Fibroblast of skin of abdomen (primary cell): Measurements from ENCODE around the gene VEGFB.

Source experiments
- DNase-seq: peaks from one replicate; pipeline ENCODE4 v3.0.0-alpha.2; 2013

VEGFB gene

DNA sequence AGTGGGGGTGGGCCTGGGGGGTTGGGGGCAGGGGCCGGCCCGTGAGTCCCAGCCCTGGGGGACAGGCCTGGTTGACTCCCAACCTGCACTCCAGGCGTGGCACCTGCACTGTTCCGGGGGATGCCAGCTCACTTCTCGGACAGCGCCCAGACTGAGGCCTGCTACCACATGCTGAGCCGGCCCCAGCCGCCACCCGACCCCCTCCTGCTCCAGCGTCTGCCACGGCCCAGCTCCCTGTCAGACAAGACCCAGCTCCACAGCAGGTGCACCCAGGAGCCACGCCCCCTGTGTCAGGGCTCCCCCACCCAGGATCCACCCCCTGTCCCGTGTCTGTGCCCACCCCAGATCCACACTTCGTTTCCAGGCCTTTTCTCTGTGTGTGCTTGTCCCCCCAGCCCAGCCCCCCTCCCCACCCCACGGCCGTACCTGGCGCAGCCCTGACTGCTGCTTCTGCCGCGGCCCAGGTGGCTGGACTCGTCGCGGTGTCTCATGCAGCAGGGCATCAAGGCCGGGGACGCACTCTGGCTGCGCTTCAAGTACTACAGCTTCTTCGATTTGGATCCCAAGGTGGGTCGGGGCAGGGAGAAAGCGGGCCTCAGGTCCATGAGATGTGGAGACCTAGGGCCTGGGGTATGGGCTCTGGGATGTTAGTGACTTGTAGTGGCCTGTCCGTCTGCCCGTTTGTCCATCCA lies 23.1 kb upstream of the VEGFB start:
- DNase-seq: no peak

GRCh38 chr11:64216879-64217278 lies 17.5 kb upstream of the VEGFB start:
- no peak for DNase-seq

DNA sequence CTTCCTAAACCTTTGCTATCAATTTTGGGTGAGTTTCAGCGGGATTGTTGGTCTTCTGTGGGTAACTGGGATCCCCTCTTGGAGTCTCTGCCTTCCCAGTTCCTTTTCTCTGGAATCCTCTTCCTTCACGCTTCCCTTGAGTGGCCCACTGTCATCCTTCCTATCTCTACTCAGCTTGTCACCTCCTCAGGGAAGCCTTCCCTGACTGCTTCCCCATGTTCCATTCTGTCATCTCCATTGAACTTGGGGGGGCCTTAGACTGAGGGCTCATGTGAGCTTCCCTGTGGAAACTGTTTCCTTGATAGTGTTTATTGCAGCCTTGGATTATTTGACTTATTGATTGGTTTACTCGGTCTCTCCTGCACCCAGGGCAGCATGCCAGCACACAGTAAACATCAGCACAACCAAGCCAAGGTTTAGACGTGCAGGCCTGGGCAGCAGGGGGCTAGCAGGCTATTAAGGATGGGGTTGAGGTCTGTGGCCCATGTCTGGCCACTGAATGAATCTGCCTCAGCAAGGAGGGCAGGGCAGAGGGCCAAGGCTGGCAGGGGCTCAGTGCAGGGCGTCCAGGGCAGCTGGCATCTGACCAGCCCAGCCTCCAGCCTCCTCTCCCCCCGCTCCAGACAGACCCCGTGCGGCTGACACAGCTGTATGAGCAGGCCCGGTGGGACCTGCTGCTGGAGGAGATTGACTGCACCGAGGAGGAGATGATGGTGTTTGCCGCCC lies 15.6 kb upstream of the VEGFB start:
- no peak for DNase-seq

- no peak for DNase-seq
These were observed 15.1 kb upstream of the VEGFB start for GRCh38 chr11:64219354-64219684.

GRCh38 chr11:64219755-64220154 lies 14.6 kb upstream of the VEGFB start:
- DNase-seq: no peak

DNA sequence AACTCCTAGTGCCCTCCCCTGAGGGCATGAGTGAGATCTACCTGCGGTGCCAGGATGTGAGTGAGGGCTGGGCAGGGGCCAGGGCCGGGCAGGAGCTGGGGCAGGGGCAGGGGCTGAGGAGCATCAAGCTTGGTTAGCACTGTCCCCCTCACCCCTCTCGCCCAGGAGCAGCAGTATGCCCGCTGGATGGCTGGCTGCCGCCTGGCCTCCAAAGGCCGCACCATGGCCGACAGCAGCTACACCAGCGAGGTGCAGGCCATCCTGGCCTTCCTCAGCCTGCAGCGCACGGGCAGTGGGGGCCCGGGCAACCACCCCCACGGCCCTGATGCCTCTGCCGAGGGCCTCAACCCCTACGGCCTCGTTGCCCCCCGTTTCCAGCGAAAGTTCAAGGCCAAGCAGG lies 14.1 kb upstream of the VEGFB start:
- DNase-seq: no peak

DNA sequence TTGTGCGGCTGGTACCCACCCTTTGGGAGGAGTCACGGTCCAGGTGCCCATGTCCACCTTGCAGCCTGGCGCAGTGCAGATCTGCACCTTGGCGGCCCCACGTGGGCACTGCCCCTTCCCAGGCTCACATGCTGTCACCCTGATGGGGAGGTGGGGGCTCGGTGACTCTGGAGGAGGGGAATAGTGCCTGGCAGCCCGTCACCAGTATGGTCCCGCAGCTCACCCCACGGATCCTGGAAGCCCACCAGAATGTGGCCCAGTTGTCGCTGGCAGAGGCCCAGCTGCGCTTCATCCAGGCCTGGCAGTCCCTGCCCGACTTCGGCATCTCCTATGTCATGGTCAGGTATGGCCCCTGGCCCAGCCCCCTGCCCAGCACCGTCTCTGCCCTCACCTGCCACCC lies 13.6 kb upstream of the VEGFB start:
- no peak for DNase-seq

DNA sequence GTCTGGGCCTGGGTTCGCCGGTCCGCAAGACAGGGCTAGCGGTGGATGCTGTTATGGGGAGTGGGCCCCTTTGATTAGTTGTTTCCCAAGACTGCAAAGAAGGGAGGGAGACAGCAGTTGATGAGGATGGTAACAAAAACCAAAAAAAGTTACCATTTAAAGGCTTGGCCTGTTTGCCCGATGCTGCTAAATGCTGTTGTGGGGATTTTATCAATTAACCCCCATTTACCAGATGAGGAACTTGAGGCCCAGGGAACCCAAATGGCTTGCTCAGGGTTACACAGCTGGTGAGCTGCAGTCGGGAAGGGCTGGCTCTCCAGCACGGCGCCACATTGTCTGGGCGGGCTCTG lies 11.8 kb upstream of the VEGFB start:
- DNase-seq: no peak

DNA sequence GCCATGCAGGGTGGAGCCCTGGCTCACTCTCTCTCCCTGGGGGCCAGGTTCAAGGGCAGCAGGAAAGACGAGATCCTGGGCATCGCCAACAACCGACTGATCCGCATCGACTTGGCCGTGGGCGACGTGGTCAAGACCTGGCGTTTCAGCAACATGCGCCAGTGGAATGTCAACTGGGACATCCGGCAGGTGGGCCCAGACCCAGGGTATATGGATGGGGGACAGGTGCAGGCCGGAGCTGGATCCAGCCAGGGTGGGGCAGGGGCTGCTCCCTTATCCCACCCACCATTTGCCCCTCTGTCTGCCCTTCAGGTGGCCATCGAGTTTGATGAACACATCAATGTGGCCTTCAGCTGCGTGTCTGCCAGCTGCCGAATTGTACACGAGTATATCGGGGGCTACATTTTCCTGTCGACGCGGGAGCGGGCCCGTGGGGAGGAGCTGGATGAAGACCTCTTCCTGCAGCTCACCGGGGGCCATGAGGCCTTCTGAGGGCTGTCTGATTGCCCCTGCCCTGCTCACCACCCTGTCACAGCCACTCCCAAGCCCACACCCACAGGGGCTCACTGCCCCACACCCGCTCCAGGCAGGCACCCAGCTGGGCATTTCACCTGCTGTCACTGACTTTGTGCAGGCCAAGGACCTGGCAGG lies 11.3 kb upstream of the VEGFB start:
- DNase-seq: no peak

- DNase-seq: no peak
These were observed 10.1 kb upstream of the VEGFB start for GRCh38 chr11:64224151-64224890.

DNA sequence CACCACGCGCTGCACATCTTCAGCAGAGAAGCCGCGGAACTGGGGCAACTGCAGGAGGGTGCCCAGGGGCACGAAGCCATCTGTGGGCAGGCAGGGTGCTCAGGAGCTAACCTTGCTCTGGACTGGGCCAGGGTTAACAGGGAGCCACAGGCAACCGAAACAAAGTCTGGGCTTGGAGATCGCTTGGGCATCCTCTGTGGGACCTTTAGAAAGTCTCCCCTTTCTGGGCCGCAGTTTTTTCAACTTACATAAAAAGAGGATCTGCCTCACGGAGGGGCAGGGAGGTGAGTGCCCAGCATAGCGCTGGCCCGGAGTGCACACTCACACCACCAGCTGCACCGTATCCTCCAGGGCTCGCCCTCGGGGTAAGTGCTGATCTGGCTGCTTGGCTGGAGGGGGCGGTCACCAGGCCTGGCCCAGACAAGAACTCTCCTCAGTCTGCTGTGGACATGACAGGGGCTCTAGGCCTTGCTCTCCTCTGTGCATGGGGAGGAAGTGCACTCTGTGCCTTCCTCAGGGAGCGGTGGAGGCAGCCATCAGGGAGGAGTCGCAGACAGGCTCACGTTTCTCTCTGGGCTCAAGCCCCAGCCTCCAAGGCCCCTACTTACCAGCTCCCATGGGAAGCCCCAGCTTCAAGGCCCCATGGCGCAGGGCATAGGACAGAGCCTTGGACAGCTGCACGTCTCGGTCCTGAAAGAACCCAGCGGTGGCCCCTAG lies 9.3 kb upstream of the VEGFB start:
- DNase-seq: no peak

DNA sequence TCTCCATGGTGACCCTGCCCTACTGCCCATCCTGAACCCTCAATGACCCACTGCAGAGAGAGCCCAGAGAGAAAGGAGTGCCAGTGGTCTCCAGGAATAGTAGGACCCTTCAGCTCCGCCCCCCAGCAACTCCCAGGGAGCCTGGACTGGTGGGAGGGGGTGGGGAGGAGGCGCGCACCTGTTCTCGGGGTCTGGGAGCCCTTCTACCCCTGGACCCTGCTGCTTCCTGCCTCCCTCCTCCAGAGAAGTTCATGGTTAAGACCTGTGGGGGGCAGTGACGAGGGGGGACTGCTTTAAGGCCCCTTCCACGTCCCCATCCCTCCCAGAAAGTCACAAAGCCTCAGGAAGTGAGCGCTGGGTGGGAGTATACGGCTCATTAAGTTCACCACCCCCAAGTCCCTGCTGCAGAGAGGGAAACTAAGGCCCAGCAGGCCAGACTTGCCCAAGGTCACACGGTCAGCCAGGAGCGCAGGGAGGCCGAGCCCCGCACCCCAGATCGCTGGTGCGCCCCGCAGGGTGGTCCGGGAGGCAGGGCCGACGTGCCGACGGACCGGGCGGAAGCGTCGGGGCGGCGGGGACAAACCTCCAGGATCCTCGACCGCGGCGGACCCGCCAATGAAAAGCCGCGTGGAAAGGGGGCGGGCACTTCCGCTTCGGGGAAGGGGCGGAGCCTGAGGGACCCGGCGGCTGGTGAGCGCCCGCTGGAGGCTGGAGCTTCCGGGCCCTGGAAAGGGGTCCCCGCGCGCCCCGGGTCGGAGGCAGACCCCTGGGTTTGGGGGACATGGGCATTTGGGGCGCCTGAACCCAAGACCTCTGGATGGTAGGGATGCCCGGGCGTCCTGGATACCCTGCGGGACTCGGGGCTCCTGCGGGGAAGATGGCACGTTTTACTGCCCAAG lies 8.5 kb upstream of the VEGFB start, which contains the start of the genes NUDT22 and TRPT1:
TSS of gene NUDT22 (plus strand) at position 667 of the 899 bp plus-strand sequence. CDS start 379 bp downstream, outside the sequence.
TSS of gene TRPT1 (minus strand) at position 579 of the 899 bp plus-strand sequence. CDS start at position 253, 326 bp downstream.
- DNase-seq: peak; percentile 82

- no peak for DNase-seq
These were observed 7.8 kb upstream of the VEGFB start for GRCh38 chr11:64226507-64227051.

DNA sequence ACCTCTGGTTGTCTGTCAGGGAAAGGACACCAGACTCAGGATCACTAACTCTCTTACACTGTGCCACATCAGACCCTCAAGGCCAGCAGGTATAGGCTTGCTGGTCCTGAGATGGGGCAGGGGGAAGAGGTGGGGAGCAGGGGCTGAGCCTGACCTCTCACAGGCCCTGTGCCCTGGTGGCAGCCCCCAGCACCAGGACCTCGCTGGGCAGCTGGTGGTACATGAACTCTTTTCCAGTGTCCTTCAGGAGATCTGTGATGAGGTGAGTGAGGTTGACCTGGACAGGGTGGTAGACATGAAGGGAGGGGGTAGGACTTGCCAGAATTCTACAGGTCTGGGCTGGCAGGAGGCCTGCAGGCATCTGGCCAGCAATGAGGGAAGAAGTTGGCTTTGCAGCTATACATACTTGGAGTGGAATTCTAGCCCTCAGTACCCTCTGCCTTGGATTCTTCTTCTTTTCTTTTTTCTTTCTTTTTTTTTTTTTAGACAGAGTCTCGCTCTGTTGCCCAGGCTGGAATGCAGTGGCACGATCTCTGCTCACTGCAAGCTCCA lies 6.9 kb upstream of the VEGFB start:
- no peak for DNase-seq

GRCh38 chr11:64229090-64229743 lies 5.2 kb upstream of the VEGFB start:
- DNase-seq: no peak

DNA sequence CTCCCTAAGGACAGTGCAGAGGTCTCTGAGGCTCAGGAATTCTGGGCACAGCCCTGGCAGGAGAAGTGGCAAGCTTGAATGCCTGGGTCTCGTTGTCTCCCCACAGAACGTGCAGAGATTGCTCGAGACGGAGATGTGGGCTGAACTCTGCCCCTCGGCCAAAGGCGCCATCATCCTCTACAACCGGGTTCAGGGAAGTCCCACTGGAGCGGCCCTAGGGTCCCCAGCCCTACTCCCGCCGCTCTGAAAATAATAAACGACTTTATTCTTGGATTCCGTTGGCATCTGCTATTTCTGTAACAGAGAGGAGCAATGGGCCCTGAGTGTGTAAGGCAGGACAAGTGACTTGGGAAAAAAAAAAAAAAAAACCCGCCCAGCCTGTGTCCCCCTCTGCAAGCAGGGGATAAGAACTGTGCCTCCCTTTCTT lies 4.6 kb upstream of the VEGFB start:
- no peak for DNase-seq

DNA sequence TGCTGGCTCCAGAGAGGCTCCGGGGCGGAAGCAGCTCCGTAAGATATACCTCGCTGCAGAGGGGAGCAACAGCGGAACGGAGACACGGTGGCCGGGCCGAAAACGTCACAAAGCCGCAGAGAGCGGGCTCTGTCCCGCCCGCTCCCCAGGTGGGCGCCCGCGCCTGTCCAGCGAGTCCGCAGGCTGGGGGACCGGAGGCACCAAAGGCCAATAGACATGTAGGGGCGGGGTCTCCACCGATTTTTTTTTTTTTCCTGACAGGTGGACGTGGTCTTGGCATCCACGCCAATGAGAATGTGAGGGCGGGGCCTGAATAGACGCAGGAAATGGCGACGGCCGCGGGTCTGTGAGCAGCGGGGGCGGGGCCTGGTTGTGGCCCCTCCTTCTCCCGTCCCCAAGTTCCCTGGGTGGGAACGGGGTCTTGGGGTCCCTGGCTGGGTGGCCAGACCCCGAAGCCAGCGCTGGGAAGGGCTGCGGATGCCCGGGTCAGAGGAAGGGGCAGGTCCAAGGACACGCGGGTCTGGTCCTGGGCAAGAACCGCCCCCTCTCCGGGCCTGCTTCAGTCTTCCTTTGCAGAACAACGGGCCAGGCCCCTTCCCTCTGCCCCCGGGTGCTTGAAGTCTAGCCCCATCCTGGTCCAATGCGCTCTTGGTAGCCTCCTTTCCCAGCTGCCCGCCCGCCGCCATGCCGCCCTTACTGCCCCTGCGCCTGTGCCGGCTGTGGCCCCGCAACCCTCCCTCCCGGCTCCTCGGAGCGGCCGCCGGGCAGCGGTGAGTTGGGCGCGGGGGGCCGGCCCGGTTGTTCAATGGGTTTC lies 4.0 kb upstream of the VEGFB start, which contains the start of gene DNAJC4:
TSS of gene DNAJC4 (plus strand) at position 378 of the 814 bp plus-strand sequence. CDS start at position 685, 307 bp downstream.
- peak; percentile 86 for DNase-seq

GRCh38 chr11:64230985-64231365 lies 3.4 kb upstream of the VEGFB start:
- no peak for DNase-seq

- DNase-seq: no peak
These were observed 2.8 kb upstream of the VEGFB start for GRCh38 chr11:64231546-64231945.
